ENCODE results near the gene TBC1D22A.

Gene TBC1D22A

DNA sequence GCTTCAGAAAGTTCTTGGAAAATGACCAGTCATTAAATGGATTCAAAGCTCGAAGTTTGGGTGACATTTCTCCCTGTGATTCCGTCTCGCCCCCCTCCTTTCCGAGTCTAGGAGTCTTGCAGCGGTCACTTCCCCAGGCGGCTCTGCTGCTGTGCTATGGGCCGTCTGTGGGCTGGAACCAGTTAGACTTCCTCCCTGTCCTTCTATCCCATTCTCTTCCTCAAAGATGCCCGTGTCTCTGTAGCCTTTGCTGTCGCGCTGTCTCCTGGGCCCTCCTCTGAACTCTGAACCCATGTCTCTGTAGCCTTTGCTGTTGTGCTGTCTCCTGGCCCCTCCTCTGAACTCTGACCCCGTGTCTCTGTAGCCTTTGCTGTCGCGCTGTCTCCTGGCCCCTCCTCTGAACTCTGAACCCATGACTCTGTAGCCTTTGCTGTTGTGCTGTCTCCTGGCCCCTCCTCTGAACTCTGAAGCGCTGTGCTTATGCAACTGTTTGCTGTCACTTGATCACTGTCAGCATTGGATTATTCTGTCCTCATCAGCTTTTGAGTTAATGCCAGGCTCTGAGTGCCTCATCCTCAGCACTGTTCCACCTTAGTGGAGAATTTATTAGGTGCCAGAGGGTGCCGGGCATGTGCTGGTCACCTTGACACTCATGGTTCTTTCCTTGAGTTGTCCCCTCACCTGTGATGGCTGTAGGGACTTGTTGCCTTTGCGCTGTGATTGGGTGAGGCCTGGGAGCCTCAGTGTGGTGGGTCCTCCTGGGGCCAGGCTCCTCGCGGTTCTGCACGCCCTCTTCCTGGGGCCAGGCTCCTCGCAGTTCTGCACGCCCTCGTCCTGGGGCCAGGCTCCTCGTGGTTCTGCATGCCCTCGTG lies 173.3 kb downstream of the TBC1D22A start:
- peak; percentile 62 to 72 (median 70) for DNase-seq

DNA sequence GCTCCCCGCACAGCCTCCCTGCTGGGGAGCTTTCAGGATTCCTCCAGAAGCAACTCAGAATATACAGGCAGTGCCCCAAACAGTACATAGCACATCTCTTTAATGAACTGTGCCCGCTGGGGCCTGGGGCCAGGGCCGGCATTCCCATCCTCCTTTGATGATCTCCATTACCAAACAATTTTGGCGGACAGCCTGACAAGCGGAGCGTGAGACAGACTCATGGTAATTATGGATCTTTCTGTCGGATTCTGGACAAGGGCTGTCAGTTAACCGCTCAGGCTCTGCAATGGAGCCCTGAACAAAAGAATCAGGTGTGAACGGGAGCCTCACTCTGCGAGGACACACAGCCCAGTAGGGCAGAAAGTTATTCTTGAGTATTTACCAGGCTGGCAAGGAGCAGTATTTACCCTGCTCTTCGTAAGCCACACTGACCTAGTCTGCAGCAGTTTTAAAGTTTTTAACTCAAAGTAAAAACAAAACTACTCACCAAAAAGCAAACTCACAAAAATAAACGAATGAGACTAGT lies 174.0 kb downstream of the TBC1D22A start:
- DNase-seq = no peak

DNA sequence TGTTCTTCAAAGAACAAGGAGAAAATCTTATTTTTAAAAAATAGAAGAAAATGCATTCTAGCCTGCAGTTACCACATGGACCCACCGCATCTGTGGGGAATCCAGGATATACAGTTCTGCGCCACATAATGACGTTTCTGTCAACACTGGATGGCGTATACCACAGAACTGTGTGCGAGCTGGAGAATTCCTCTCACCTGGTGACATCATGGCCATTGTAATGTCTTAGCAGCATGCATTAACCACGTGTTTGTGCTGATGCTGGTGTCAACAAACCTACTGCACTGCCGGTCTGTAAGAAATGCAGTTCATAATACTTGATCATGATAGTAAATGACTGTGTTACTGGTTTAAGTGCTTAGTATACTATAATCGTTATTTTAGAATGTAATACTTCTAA lies 174.7 kb downstream of the TBC1D22A start:
- DNase-seq = no peak

- DNase-seq = no peak
Measured at GRCh38 chr22:46937939-46938338, 175.5 kb downstream of the TBC1D22A start.

DNA sequence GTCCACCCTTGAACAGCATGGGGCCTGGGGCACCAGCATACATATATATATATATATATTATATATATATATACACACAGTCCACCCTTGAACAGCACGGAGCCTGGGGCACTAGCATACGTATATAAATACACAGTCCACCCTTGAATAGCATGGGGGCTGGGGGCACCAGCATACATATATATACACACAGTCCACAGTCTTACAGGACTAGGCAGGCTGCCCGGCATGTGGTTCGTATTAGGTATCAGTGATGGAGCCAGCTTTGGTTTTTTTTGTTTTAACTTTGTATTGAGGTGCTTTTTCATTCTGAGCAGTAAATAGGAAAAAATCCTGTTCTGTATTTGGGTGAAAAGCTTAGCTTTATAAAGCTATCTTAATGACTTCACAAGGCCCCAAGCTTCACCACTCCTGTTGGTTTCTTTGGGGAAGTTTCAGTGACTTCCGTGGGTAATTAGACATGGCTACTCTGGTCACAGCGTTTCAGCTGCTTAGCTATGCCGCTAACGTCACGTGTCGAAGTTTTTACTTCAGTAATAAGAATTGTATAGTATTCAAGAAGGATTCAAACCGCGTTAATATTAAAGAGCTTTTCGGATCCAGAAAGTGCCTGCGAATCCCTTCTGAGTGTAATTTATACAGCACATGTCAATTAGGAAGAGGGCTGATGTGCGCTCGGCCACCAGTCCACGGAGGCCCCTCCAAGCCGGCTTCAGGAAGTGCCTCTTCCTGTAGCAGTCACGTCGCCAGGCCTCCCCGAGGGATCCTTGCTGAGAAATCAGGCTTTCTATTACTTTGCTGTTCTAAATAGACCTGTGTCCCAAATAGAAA lies 179.7 kb downstream of the TBC1D22A start:
- peak; percentile 58 to 79 (median 70) for DNase-seq

GRCh38 chr22:46942799-46943785 lies 180.6 kb downstream of the TBC1D22A start:
- DNase-seq = peak; percentile 84 to 91 (median 89)

- no peak for DNase-seq
Measured at GRCh38 chr22:46945481-46945880, 183.0 kb downstream of the TBC1D22A start.

- DNase-seq = no peak
Measured at GRCh38 chr22:46946383-46946962, 184.0 kb downstream of the TBC1D22A start.

DNA sequence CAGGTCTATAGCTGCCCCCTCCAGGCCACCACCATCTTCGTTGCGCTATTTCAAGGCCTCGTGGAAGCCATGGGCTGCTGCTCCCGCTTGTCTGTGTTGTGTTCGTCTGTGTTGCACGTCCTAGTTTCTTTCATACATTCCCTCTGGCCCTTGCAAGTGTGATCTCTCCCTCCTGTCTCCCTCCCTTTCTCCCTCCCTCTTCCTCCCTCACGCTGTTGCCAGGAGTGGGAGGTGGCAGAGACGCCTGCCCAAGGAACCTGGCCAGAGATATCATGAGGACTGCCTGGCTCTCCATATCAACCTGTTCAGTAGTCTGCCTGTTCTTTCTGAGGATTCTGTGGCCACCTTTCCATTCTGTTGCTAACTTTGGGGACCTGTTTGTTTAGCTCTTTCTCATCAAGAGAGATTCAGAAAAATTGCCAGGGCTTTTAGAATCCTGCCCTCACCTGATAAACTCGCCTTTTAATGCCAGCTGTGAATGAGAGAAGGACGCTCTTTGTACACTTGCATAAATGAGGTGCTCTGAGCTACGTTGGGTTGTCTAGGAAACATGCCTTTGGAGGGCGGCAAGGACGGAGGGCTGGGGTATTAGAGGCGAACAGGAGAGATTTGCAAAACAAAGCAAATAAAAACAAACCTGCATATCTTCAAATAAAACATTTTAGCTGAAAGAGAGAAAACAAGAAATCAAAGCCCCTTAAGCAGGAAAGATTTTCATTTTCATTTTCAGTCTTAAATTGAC lies 185.2 kb downstream of the TBC1D22A start:
- no peak for DNase-seq

DNA sequence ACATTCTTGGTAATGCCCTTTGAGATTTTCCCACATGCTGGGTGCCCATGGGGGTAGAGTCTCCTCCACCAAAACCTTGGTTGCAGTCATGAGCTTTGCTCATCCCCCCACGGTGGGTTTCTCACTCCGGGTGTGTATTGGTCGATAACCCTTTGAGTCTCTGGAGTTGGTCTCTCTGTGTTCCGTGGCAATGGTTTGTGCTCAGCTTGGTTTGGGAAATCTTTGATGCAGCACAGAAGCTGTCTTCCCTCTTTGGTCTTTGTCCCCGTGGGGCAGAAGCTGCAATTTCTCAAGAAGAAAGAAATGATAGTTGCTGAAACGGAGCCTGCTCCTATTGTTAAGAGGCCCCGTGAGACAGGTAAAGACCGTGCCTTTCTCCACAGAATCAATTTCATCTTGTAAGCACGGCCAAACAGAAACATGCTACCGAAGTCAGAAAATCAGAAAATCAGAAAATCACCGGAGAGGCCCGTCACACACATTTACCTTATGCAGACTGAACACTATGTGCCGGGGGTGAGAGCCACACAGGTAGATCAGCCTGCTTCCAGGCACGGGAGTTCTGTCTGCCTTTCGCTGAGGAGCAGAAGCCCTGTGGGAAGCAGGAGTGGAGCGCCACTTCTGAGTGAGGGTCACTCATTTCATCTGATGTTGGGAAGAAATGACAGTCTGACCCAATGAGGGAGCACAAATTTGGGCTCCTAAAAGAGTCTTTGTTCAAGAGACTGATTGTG lies 186.1 kb downstream of the TBC1D22A start:
- DNase-seq = no peak

- DNase-seq = no peak
Measured at GRCh38 chr22:46951350-46951749, 188.9 kb downstream of the TBC1D22A start.

DNA sequence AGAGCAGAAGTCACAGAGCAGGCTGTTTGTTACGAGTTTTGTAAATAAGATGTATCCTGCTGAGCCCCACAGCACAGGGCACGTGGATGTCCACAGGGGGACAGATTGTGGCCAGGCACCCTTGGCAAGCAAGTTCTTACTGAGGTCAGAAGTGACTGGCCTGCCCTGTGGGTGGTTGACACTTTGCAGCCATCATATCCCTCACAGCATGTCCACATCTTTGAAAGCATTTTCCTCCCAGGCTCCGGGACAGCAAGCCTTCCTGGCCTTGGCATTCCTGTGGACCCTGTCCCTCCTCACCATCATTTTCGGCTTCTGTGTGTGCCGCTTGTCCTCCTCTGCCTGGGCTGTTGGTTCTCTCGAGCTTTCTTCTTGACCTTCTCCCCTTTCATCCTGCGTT lies 189.5 kb downstream of the TBC1D22A start:
- DNase-seq = no peak

DNA sequence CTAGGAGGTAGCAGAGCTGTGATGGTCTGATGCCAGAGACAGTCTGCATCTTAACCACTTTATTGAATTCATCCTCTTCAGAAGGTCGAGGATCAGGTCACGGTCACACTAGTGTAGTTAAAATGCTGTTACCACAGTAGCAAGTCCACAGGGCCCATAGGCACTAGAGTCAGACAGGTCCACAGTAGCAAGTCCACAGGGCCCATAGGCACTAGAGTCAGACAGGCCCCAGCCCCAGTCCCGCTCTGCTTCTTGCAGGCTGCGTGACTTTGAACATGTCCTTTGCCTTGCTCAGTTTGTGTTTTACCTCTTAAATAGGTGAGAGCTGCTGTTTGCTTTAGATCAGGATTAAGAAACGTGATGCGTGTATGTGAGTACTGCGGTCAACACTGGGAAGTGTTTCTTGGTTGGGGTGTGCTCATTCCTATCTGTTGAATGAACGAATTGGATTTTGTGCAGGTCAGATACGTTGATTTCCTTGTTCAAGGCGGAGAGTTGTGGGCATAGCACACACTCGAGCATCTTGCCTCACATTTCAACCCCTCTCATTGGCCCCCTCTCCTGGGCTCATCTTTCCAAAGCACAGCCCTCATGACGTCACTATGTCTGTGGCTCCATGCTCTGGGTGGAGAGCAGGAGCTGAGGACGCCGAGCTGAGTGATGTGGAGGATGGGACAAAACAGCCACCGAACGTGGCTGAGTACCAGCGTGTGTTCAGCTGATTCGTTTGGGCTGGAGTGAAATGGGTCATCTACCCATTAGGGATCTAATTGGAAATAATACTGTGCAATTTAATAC lies 191.7 kb downstream of the TBC1D22A start:
- no peak for DNase-seq

- no peak for DNase-seq
Measured at GRCh38 chr22:46954781-46955180, 192.3 kb downstream of the TBC1D22A start.

DNA sequence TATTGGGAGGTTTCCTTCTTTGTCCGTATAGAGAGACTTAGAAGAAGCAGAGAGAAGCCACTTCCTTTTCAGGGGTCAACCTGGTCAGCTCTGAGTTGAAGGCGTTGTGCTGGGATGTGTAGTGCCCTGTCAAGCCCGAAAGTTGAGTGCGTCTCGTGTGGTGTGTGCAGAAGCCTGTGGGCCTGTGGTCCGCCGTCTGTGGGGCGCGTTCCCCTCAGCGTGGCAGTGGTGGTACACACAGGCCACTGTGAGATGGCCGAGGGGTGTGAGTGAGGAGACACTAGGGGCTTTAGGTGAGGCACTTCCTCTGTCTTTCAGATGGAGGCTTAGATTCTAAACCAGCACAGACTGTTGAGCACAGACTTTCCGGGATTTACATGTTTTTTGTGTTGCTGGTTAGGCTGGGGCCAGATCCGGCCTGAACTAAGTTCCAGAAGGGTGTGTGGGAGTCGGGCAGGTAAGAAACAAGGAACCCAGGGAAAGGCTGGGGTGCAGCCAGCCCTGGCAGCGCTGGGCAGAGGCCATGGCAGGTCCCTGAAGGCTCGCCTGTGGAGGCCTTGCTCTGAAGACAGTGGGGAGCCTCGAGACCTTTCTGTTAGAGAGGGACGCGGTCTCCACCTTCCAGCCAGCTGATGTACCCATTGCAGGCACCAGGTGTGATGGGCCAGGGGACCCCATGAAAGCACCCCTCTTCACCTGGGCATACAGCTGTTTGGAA lies 194.2 kb downstream of the TBC1D22A start:
- DNase-seq = no peak

GRCh38 chr22:46957521-46957920 lies 195.1 kb downstream of the TBC1D22A start:
- DNase-seq = no peak

DNA sequence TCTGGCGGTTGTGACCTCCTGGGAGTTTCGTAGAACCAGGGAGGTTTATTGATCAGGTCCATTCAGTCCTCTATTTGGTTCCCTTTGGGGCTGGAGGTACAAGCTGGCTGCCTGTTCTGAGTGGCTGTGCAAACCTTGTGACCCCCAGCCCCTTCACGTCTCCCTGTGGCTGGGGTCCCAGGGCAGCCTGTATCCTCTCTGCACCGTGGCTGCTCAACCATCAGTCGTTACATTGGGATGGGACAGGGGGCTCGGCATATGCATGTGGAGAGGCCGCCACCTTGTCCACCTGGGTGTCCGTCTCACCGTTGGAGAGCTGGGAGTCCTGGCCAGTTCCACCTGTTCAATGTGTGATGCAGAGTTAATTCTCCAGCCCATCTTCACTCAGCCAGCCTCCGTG lies 195.7 kb downstream of the TBC1D22A start:
- DNase-seq = no peak

DNA sequence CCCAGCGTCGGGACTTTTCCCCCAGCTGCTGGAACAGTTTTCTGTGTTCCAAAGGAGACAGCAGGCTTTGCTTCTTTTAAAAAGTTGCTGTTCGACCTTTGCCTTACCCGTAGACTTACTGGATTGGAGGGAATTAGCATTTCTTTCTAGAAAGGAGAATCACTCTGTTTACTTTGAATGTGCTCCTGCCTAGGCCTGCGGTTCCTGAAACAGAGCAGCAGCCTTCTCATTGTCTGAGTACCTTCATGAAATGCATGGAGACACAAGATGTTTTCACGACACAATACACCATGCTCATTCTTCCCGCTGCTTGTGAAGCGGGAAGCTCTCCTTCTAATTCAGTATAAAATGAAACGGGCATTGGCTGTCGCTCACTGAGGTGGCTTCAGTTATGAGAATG lies 196.2 kb downstream of the TBC1D22A start:
- no peak for DNase-seq

DNA sequence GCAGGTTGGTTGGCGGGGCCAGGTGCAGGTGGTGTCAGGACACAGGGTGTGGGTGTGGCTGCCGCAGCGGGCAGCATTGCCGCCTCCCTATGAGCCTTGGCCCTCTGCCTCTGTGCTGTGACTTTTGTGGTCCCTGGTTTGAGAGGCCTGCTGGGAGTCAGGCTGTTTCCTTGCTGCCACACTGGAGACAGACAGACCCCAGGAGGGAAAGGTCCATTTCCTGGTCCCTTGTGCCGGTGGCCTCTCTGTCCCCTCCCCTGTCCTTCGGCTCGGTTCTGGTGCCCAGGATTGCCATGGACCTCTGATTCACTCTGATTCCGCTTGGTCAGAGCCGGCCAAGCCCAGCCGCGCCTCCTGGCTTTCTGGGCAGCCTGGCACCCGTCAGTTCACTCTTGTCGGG lies 196.9 kb downstream of the TBC1D22A start:
- DNase-seq = no peak

Data from suppressor macrophage (primary cell).